Retinal pigment epithelial cell (primary cell): Measurements from ENCODE around the gene RFPL1.
"Not testable (repeated sequence)": the region's sequence is repeated elsewhere in the genome, so short reads cannot be mapped to it uniquely, and the experiment has no call there.

Experiments
- DNase-seq: peaks from one replicate; pipeline ENCODE4 v3.0.0-alpha.2; 2010; ENCODE audit warnings: low read depth
- H3K4me3 ChIP-seq: 2 replicates; pipeline ENCODE4 v1.5.1; 2011; ENCODE audit warnings: mild to moderate bottlenecking, low read length, control low read depth, moderate library complexity
- TF ChIP-seq, protein P1 (sequence below): conservative IDR thresholded peaks from 2 replicates; pipeline ENCODE4 v1.5.1; 2011; ENCODE audit warnings: low read depth, low read length, control low read depth, inconsistent platforms

Gene RFPL1

DNA sequence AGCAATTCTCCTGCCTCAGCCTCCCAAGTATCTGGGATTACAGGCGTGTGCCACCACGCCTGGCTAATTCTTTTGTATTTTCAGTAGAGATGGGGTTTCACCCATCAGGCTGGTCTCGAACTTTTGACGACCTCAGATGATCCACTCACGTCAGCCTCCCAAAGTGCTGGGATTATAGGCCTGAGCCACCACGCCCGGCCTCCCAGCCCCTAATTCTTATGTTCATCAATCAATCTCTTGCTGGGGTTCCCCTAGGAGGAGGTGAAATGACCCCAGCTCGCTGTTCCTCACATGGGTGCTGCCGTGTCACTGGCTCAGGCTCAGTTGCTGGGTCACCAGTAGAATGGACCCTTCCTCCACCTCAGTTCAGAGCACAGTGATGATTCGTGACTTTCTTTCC, at the start of gene RFPL1:
RFPL1 (plus strand) TSS at position 301 of the 400 bp plus-strand sequence.
- not testable (repeated sequence) for H3K4me3 ChIP-seq, DNase-seq

DNA sequence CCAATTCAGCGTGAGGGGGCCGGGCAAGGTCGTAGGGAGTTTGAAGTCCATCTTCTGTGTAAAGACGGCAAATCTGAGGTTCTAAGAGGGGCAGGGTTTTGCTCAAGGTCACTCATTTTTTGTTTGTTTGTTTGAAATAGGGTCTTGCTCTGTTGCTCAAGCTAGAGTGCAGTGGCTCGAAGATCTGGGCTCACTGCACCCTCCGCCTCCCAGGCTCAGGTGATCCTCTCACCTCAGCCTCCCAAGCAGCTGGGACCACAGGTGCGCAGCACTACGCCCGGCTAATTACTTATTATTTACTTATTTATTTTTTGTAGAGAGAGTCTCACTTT, 49.7 kb upstream of the RFPL1 start:
- peak overlapping the region; percentile 70 for H3K4me3 ChIP-seq
- TF ChIP-seq, protein P1, sequence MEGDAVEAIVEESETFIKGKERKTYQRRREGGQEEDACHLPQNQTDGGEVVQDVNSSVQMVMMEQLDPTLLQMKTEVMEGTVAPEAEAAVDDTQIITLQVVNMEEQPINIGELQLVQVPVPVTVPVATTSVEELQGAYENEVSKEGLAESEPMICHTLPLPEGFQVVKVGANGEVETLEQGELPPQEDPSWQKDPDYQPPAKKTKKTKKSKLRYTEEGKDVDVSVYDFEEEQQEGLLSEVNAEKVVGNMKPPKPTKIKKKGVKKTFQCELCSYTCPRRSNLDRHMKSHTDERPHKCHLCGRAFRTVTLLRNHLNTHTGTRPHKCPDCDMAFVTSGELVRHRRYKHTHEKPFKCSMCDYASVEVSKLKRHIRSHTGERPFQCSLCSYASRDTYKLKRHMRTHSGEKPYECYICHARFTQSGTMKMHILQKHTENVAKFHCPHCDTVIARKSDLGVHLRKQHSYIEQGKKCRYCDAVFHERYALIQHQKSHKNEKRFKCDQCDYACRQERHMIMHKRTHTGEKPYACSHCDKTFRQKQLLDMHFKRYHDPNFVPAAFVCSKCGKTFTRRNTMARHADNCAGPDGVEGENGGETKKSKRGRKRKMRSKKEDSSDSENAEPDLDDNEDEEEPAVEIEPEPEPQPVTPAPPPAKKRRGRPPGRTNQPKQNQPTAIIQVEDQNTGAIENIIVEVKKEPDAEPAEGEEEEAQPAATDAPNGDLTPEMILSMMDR: no peak
- no peak for DNase-seq

DNA sequence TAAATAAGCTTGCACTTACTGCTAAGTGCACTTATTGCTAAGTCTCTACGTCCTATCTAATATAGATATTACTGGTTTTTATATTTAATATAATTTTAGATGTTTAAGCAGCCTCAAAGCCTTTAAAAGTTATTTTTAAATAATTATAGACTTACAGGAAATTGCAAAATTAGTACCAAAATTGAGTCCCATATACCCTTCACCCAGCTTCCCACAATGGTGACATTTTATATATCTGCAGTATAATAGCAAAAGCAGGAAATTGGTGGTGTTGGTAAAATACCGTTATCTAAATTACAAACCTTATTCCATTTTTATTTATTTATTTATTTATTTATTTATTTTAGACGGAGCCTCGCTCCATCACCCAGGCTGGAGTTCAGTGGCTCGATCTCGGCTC, 48.1 kb upstream of the RFPL1 start:
- H3K4me3 ChIP-seq: no peak overlapping the region
- DNase-seq: no peak
- TF ChIP-seq, protein P1: no peak

DNA sequence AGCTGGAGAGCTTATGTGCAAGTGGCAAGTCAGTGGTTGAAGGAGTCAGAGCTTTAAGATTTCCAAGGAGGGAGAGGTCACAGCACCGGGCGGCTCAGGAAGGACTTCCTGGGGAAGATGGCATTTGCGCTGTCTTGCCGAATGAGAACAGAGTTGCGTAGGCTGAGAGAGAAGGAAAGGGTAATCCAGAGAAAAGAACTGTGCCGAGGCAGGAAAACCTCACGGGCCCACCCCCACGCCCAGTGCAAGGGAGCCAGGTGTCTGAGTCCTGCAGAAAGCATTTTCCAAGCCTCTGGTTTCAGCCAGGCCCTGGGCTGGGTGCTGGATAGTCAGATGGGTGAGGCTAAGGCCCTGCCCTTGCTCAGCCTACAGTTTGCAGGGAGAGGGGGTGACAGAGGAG, 46.8 kb upstream of the RFPL1 start:
- no peak for DNase-seq
- H3K4me3 ChIP-seq: no peak overlapping the region
- TF ChIP-seq, protein P1: no peak

DNA sequence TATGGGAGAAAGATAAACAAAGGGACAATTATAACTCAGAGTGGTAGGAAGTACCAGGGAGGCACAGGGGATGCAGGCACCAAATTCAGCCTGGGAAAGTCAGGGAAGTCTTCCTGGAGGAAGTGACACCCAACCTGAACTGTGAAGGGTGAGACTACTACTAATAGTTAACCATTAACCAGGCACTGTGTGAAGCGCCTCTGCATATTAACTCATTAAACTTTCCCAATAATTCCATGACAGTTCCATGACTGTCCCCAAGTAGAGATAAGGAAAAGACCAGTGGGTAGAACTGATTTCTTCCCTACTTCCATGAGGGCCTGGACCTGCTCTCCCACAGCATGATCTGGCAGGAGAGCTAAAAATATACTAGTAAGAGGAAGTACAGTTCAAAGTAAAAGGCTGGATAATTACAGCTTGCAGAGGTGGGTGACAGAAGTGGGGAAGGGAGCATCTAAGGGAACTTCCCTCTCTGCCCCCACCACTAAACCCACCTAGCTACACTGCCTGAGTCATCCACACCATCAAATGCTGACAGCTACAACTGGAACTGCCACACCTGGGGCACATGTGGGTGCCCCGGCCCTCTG, 45.3 kb upstream of the RFPL1 start:
- TF ChIP-seq, protein P1: no peak
- no peak for DNase-seq
- no peak overlapping the region for H3K4me3 ChIP-seq

DNA sequence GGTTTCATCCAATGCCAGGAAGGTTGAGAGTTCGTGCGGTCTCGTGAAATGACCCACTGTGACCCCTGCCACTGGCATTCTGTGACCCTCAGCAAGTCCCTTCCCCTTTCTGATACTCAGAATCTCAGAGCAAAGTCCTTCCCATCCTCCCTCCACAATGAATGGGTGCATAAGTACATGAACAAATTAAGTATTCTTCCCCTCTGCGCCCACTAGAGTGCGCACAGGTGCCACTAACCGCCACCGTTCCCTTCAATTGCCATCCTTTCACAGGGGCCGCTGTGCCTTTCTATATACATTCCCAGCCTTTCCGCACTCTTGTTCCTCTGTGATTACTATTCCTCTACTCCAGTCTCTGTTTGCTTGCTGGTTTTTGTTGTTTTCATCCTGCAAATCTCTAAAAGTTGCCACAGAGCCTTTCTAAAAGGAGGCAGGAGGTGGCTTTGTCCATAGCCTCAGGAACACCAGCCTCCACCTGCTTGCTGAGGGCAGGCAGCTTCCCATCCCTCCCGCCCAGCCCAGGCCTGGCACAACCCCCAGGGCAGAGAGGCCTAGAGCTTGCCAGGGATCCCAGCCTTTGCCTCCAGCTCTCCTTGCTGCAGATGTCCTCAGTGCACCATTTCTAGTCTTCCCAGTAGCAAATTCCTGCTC, 43.3 kb upstream of the RFPL1 start:
- TF ChIP-seq, protein P1: peak; percentile 83
- H3K4me3 ChIP-seq: no peak overlapping the region
- DNase-seq: peak; percentile 28

DNA sequence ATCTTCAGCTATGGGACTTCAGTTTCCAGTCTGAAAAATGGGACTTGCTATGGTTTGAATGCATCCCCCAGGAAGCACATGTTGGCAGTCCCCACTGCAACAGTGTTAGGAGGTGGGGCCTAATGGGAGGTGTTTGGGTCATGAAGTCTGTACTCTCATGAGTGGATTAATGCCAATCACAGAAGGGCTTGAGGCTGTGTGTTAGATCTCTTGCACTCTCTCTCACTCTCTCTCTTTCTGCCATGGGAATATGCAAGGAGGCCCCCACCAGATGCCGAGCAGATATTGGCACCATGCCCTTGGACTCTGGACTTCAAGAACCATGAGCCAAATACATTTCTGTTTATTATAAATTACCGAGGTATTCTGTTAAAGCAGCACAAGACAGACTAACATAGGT, 42.3 kb upstream of the RFPL1 start:
- H3K4me3 ChIP-seq: no peak overlapping the region
- TF ChIP-seq, protein P1: no peak
- DNase-seq: no peak
